Neural crest cell (in vitro differentiated cells): ENCODE data around the gene TRMU. TPM values are rescaled to one million over a fixed set of nuclear protein-coding genes. Genes with fewer than 3 reads are reported as not detected.

Experiments used
- DNase-seq: peaks from one replicate; pipeline ENCODE4 v3.0.0; 2021; ENCODE audit warnings: low read depth, mixed read lengths, low spot score
- H3K27ac Mint-ChIP-seq: one replicate; pipeline ENCODE4 v1.8.0; 2021; ENCODE audit warnings: mild to moderate bottlenecking, mixed read lengths; ENCODE audit not compliant: unreplicated experiment
- H3K27me3 Mint-ChIP-seq: 2 replicates; pipeline ENCODE4 v1.8.0; 2021; ENCODE audit warnings: low read depth, mild to moderate bottlenecking, mixed read lengths
- H3K36me3 Mint-ChIP-seq: 2 replicates; pipeline ENCODE4 v1.8.0; 2021; ENCODE audit warnings: low read depth, mild to moderate bottlenecking, mixed read lengths
- H3K4me1 Mint-ChIP-seq: 2 replicates; pipeline ENCODE4 v1.8.0; 2021; ENCODE audit warnings: mixed read lengths
- H3K4me3 Mint-ChIP-seq: one replicate; pipeline ENCODE4 v1.8.0; 2021; ENCODE audit warnings: mild to moderate bottlenecking, mixed read lengths
- H3K9me3 Mint-ChIP-seq: 2 replicates; pipeline ENCODE4 v1.8.0; 2021; ENCODE audit warnings: mixed read lengths
- total RNA-seq: library from RNA; stranded (reverse); gene quantifications from 2 replicates; pipeline ENCODE4 v1.2.1, GENCODE V29; 2021
- TF ChIP-seq, protein P1 (sequence below): fragments of 200-600 bp; sonication (generic); conservative IDR thresholded peaks from 2 replicates; pipeline ENCODE4 v1.5.0; 2021; ENCODE audit warnings: antibody characterized with exemption, mild to moderate bottlenecking

TRMU gene
- total RNA-seq, 1 donor from 2014 or later, result 87.0 TPM

GRCh38 chr22:46360097-46360496 lies 24.6 kb downstream of the TRMU start:
- Mint-ChIP-seq H3K4me1 (no peaks in the 10 kb centered on the region), H3K27me3 (no peaks in the 10 kb centered on the region), H3K9me3 (no peaks in the 10 kb centered on the region), H3K36me3 (peaks cover 9% of the 10 kb centered on the region), H3K27ac (no peak overlapping the region), H3K4me3 (no peak overlapping the region)
- no peak for DNase-seq
- TF ChIP-seq, protein P1, sequence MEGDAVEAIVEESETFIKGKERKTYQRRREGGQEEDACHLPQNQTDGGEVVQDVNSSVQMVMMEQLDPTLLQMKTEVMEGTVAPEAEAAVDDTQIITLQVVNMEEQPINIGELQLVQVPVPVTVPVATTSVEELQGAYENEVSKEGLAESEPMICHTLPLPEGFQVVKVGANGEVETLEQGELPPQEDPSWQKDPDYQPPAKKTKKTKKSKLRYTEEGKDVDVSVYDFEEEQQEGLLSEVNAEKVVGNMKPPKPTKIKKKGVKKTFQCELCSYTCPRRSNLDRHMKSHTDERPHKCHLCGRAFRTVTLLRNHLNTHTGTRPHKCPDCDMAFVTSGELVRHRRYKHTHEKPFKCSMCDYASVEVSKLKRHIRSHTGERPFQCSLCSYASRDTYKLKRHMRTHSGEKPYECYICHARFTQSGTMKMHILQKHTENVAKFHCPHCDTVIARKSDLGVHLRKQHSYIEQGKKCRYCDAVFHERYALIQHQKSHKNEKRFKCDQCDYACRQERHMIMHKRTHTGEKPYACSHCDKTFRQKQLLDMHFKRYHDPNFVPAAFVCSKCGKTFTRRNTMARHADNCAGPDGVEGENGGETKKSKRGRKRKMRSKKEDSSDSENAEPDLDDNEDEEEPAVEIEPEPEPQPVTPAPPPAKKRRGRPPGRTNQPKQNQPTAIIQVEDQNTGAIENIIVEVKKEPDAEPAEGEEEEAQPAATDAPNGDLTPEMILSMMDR, result no peak

GRCh38 chr22:46360891-46361290 lies 25.4 kb downstream of the TRMU start:
- Mint-ChIP-seq H3K36me3 (peaks cover 5% of the 10 kb centered on the region), H3K27me3 (no peaks in the 10 kb centered on the region), H3K4me3 (no peak overlapping the region), H3K27ac (no peak overlapping the region), H3K4me1 (no peaks in the 10 kb centered on the region), H3K9me3 (no peaks in the 10 kb centered on the region)
- TF ChIP-seq, protein P1, result no peak
- no peak for DNase-seq

DNA sequence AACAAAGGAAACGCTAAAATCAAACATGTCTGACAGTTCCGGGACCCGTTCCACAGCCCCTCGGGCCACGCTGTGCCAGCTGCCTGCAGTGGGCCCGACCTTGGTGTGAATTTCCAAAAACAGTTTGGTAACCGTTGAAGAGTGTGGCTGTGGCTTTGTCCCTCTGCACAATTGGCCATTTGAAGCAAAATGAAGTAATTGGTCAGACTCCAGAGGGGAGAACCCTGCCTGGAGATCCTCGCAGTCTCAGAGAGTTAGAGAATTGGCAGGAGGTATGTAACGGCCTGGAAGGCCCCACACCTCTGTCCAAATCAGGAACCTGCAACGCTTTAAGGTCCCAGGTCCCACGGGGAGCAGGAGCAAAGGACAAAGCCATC lies 26.3 kb downstream of the TRMU start:
- Mint-ChIP-seq H3K36me3 (peaks cover 5% of the 10 kb centered on the region), H3K27me3 (no peaks in the 10 kb centered on the region), H3K27ac (no peak overlapping the region), H3K4me1 (no peaks in the 10 kb centered on the region), H3K9me3 (no peaks in the 10 kb centered on the region), H3K4me3 (no peak overlapping the region)
- TF ChIP-seq, protein P1, result no peak
- no peak for DNase-seq

GRCh38 chr22:46362203-46362933 lies 26.9 kb downstream of the TRMU start:
- no peak for DNase-seq
- H3K27me3 Mint-ChIP-seq, result no peaks in the 10 kb centered on the region
- peaks cover 5% of the 10 kb centered on the region for H3K36me3 Mint-ChIP-seq
- no peak overlapping the region for H3K4me3 Mint-ChIP-seq
- H3K27ac Mint-ChIP-seq, result no peak overlapping the region
- H3K9me3 Mint-ChIP-seq, result no peaks in the 10 kb centered on the region
- TF ChIP-seq, protein P1, result no peak
- no peaks in the 10 kb centered on the region for H3K4me1 Mint-ChIP-seq

DNA sequence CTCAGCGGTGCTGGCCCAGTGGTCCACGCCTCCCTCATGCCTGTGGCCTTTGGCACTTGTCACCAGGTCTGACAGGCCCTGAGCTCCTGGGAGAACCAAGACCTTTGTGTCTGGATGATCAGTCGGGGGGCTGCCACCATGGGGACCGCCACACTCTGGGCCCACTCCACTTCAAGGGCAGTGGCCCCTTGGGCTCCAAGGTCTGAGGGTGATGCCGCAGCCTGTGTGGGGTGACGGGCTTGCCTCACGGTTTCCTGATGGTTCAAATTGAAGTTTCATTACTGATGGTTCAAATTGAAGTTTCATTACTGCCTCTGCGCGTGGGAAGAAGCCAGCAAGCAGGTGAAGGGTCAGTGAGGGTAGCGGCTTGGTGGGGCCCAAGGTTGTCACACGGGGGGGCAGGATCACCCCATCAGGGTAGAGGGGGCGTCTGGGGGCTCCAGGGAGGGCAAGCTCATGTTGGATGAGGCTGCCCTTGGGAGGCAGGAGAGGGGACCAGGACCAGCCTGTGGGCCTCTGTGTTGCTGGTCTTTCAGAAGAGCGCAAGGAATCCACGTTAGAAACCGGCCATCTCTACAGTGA lies 27.5 kb downstream of the TRMU start:
- Mint-ChIP-seq H3K4me3 (no peak overlapping the region), H3K4me1 (no peaks in the 10 kb centered on the region), H3K36me3 (peaks cover 5% of the 10 kb centered on the region), H3K9me3 (no peaks in the 10 kb centered on the region), H3K27ac (no peak overlapping the region), H3K27me3 (no peaks in the 10 kb centered on the region)
- DNase-seq, result no peak
- TF ChIP-seq, protein P1, result no peak
